CD4-positive, alpha-beta T cell treated with Interleukin-12 subunit alpha and Interleukin-12 subunit beta, for 1 hour (primary cell): Measurements from ENCODE around the gene MAP2K3.

ENCODE experiments used
- DNase-seq: peaks from one replicate; pipeline ENCODE4 v3.0.0-alpha.2; 2020

Gene MAP2K3

GRCh38 chr17:21354796-21355385 lies 70.4 kb downstream of the MAP2K3 start:
- no peak for DNase-seq

GRCh38 chr17:21355586-21355985 lies 71.1 kb downstream of the MAP2K3 start:
- no peak for DNase-seq

GRCh38 chr17:21356537-21357127 lies 72.1 kb downstream of the MAP2K3 start:
- DNase-seq = no peak

- no peak for DNase-seq
Observed at GRCh38 chr17:21357281-21357680, 72.8 kb downstream of the MAP2K3 start.

GRCh38 chr17:21357696-21358656 lies 73.5 kb downstream of the MAP2K3 start:
- no peak for DNase-seq

- no peak for DNase-seq
Observed at GRCh38 chr17:21358682-21359482, 74.4 kb downstream of the MAP2K3 start.

GRCh38 chr17:21359483-21359840 lies 75.0 kb downstream of the MAP2K3 start:
- no peak for DNase-seq

GRCh38 chr17:21360048-21360447 lies 75.5 kb downstream of the MAP2K3 start:
- DNase-seq = no peak

GRCh38 chr17:21361020-21361809 lies 76.7 kb downstream of the MAP2K3 start:
- DNase-seq = no peak

GRCh38 chr17:21362331-21362931 lies 77.9 kb downstream of the MAP2K3 start:
- DNase-seq = no peak

- DNase-seq = no peak
Observed at GRCh38 chr17:21363776-21364642, 79.5 kb downstream of the MAP2K3 start.
